NOMO-1 treated with dmso at 0.1 percent for 144 hours (cell line): ENCODE results near the gene POLA1.

ENCODE experiments used
- DNase-seq: peaks from one replicate; lab custom pipeline; 2025; ENCODE audit not compliant: unreplicated experiment; lab: John Stamatoyannopoulos, UW

Gene POLA1

GRCh38 chrX:24684048-24684447 lies 9.7 kb upstream of the POLA1 start:
- no peak for DNase-seq

- no peak for DNase-seq
These were observed 1.4 kb upstream of the POLA1 start for GRCh38 chrX:24692305-24692704.

GRCh38 chrX:24694825-24695224 lies 1.1 kb downstream of the POLA1 start:
- DNase-seq = no peak

GRCh38 chrX:24696294-24696693 lies 2.6 kb downstream of the POLA1 start:
- DNase-seq = no peak

- DNase-seq = no peak
These were observed 8.9 kb downstream of the POLA1 start for GRCh38 chrX:24702362-24703184.

- no peak for DNase-seq
These were observed 9.4 kb downstream of the POLA1 start for GRCh38 chrX:24703185-24703494.

GRCh38 chrX:24718771-24719170 lies 25.1 kb downstream of the POLA1 start:
- DNase-seq = no peak

GRCh38 chrX:24720036-24720435 lies 26.3 kb downstream of the POLA1 start:
- no peak for DNase-seq

- DNase-seq = no peak
These were observed 34.8 kb downstream of the POLA1 start for GRCh38 chrX:24728530-24728929.

GRCh38 chrX:24732766-24733500 lies 39.2 kb downstream of the POLA1 start:
- no peak for DNase-seq

- DNase-seq = no peak
These were observed 47.6 kb downstream of the POLA1 start for GRCh38 chrX:24741330-24741729.

- DNase-seq = no peak
These were observed 54.5 kb downstream of the POLA1 start for GRCh38 chrX:24748196-24748595.

GRCh38 chrX:24759786-24760185 lies 66.1 kb downstream of the POLA1 start:
- DNase-seq = no peak

GRCh38 chrX:24760363-24761000 lies 66.8 kb downstream of the POLA1 start:
- DNase-seq = no peak

- DNase-seq = no peak
These were observed 67.6 kb downstream of the POLA1 start for GRCh38 chrX:24761306-24761705.

GRCh38 chrX:24763989-24764388 lies 70.3 kb downstream of the POLA1 start:
- DNase-seq = no peak

GRCh38 chrX:24767557-24767956 lies 73.8 kb downstream of the POLA1 start:
- DNase-seq = no peak

GRCh38 chrX:24768556-24768955 lies 74.8 kb downstream of the POLA1 start:
- DNase-seq = no peak

GRCh38 chrX:24774650-24775049 lies 80.9 kb downstream of the POLA1 start:
- DNase-seq = no peak

- DNase-seq = no peak
These were observed 82.2 kb downstream of the POLA1 start for GRCh38 chrX:24775891-24776290.

GRCh38 chrX:24777660-24778059 lies 83.9 kb downstream of the POLA1 start:
- DNase-seq = peak; percentile 77

GRCh38 chrX:24782011-24782410 lies 88.3 kb downstream of the POLA1 start:
- no peak for DNase-seq
